Hepatocyte (in vitro differentiated cells): ENCODE data around the gene NIN. TPM values are rescaled to one million over a fixed set of nuclear protein-coding genes. Genes with fewer than 3 reads are reported as not detected.

Experiments
- DNase-seq: peaks from one replicate; pipeline ENCODE4 v3.0.0-alpha.2; 2016; ENCODE audit warnings: low spot score
- H2AFZ ChIP-seq: fragments of 200-600 bp; sonication (generic); 2 replicates; pipeline ENCODE4 v1.6.0; 2016; ENCODE audit warnings: antibody characterized with exemption, mild to moderate bottlenecking
- H3K27ac ChIP-seq: fragments of 200-600 bp; sonication (generic); 2 replicates; pipeline ENCODE4 v1.5.1; 2016; ENCODE audit warnings: mild to moderate bottlenecking
- H3K27me3 ChIP-seq: fragments of 200-600 bp; sonication (generic); 2 replicates; pipeline ENCODE4 v1.6.1; 2016
- H3K36me3 ChIP-seq: fragments of 200-600 bp; sonication (generic); replicated peaks from 2 replicates; pipeline ENCODE4 v1.5.1; 2016; ENCODE audit warnings: low read depth; ENCODE audit not compliant: insufficient read depth
- H3K4me1 ChIP-seq: fragments of 200-600 bp; sonication (generic); 2 replicates; pipeline ENCODE4 v1.5.1; 2016; ENCODE audit warnings: mild to moderate bottlenecking, moderate library complexity; ENCODE audit not compliant: insufficient read depth
- H3K4me2 ChIP-seq: fragments of 200-600 bp; sonication (generic); 2 replicates; pipeline ENCODE4 v1.6.0; 2016
- H3K4me3 ChIP-seq: fragments of 200-600 bp; sonication (generic); 2 replicates; pipeline ENCODE4 v1.5.1; 2016; ENCODE audit warnings: mild to moderate bottlenecking
- H3K79me2 ChIP-seq: fragments of 200-600 bp; sonication (generic); 2 replicates; pipeline ENCODE4 v1.6.0; 2017; ENCODE audit warnings: mild to moderate bottlenecking
- H3K9me2 ChIP-seq: fragments of 200-600 bp; sonication (generic); replicated peaks from 2 replicates; pipeline ENCODE4 v1.6.0; 2017; ENCODE audit warnings: mild to moderate bottlenecking; ENCODE audit not compliant: insufficient read depth
- H3K9me3 ChIP-seq: fragments of 200-600 bp; sonication (generic); 2 replicates; pipeline ENCODE4 v1.5.1; 2016; ENCODE audit warnings: low read depth, mild to moderate bottlenecking
- H4K20me1 ChIP-seq: fragments of 200-600 bp; sonication (generic); 2 replicates; pipeline ENCODE4 v1.6.0; 2016; ENCODE audit warnings: mild to moderate bottlenecking; ENCODE audit not compliant: insufficient read depth, poor library complexity, severe bottlenecking
- EZH2 ChIP-seq: fragments of 200-600 bp; sonication (generic); IDR thresholded peaks from 2 replicates; pipeline ENCODE4 v1.6.1; 2016; ENCODE audit warnings: antibody characterized with exemption, mild to moderate bottlenecking, borderline replicate concordance
- EZH2phosphoT487 ChIP-seq: fragments of 200-600 bp; sonication (generic); IDR thresholded peaks from one replicate; pipeline ENCODE4 v1.6.1; 2018; ENCODE audit warnings: antibody characterized with exemption, mild to moderate bottlenecking, low read depth, moderate library complexity; ENCODE audit not compliant: unreplicated experiment, severe bottlenecking
- WGBS: methylation state at CpG from one replicate; pipeline ENCODE4 v1.1.6; 2016; ENCODE audit warnings: low lambda C conversion rate; ENCODE audit errors: missing lambda C conversion rate; 5-methylcytosine and 5-hydroxymethylcytosine counted together
- polyA plus RNA-seq: library from polyadenylated mRNA; unstranded; fragments of >200 nt; fragmentation: Nextera tagmentation; extraction: Ambion mirVana; gene quantifications from 2 replicates; pipeline ENCODE4 v1.2.1, GENCODE V29; 2016
- total RNA-seq: library from RNA; depleted of rRNA; stranded (reverse); fragments of >200 nt; gene quantifications from 2 replicates; pipeline ENCODE4 v1.2.3, GENCODE V29; 2014
- TF ChIP-seq, protein P1 (sequence below): fragments of 200-600 bp; sonication (generic); IDR thresholded peaks from 2 replicates; pipeline ENCODE4 v1.5.1; 2016; ENCODE audit warnings: antibody characterized with exemption, mild to moderate bottlenecking; ENCODE audit not compliant: poor library complexity

NIN gene
- total and polyA plus RNA-seq, 2 experiments from 2014 or later, result 4.2 to 11.6 TPM

DNA sequence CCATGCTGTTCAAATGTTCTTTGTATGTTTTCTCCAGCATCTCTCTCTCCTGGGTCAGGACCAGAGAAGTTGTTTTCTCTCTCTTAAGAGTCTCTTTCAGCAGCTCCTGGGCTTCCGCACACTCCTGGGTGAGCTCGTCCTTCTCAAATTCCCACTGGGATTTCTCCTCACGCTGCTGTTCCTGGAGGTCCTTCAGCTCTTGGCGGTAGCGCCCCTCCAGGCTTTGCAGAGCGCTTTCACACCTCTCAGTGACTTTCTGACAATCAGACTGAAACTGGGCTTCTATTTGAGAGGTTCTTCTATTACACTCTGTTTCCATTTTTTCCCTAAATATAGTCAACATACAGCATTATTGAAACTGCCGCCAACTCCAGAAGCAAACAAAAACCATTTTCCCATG, 72.7 kb downstream of the NIN start:
- Histone ChIP-seq H3K27ac (no peak overlapping the region), H3K9me3 (no peaks in the 10 kb centered on the region), H3K79me2 (no peaks in the 10 kb centered on the region), H4K20me1 (no peaks in the 10 kb centered on the region), H3K4me3 (no peak overlapping the region), H3K9me2 (no peaks in the 10 kb centered on the region), H3K27me3 (no peaks in the 10 kb centered on the region), H2AFZ (no peak overlapping the region), H3K4me2 (no peak overlapping the region), H3K4me1 (no peaks in the 10 kb centered on the region), H3K36me3 (no peaks in the 10 kb centered on the region)
- no peak for DNase-seq
- WGBS, result 94% methylated on average over 7 of the region's 7 CpGs
- TF ChIP-seq, protein P1, sequence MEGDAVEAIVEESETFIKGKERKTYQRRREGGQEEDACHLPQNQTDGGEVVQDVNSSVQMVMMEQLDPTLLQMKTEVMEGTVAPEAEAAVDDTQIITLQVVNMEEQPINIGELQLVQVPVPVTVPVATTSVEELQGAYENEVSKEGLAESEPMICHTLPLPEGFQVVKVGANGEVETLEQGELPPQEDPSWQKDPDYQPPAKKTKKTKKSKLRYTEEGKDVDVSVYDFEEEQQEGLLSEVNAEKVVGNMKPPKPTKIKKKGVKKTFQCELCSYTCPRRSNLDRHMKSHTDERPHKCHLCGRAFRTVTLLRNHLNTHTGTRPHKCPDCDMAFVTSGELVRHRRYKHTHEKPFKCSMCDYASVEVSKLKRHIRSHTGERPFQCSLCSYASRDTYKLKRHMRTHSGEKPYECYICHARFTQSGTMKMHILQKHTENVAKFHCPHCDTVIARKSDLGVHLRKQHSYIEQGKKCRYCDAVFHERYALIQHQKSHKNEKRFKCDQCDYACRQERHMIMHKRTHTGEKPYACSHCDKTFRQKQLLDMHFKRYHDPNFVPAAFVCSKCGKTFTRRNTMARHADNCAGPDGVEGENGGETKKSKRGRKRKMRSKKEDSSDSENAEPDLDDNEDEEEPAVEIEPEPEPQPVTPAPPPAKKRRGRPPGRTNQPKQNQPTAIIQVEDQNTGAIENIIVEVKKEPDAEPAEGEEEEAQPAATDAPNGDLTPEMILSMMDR, result no peak
- TF ChIP-seq EZH2phosphoT487 (no peak), EZH2 (no peak)

DNA sequence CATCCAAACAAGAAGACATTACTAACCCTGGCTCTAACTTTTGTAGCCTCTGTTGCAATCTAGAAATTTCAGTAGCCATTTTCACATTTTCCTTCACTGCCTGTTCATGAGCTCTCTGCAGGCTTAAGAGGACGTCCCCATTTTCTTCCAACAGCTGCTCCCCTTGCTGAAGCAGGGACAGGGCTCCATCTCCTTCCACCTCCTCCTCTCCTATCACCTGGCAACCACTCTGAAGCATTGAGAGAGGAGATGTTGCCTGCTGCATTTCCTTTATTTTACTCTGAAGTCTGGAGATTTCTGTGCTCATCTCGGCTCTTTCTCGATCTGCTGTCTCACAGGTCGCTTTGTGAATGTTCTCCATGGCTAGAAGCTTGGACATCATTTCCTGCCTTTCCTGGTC, 73.3 kb downstream of the NIN start:
- H3K79me2 ChIP-seq, result no peaks in the 10 kb centered on the region
- H3K27ac ChIP-seq, result no peak overlapping the region
- 96% methylated on average over 4 of the region's 4 CpGs for WGBS

DNA sequence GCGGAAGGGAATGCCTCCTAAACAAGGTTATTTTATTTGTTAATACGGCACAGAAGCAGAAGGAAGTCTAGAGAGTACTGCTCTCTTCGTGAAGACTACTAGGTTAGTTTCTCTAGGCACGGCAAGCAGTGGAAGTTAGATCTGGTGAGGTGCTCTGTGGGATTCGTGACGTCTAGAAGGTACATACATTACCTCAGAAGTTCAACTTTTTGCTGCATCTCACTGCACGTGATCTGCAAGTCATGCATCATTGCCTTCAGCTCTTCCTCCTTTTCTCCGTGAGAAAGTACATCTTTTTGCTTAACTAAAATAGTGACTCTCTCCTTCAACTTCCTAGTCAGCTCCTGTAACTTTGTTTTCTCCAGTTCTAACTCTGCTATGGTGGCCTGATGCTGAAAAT, 74.7 kb downstream of the NIN start:
- Histone ChIP-seq H3K4me2 (no peak overlapping the region), H3K4me3 (no peak overlapping the region), H3K79me2 (no peaks in the 10 kb centered on the region), H3K27me3 (no peaks in the 10 kb centered on the region), H3K9me2 (no peaks in the 10 kb centered on the region), H4K20me1 (no peaks in the 10 kb centered on the region), H2AFZ (no peak overlapping the region), H3K4me1 (no peaks in the 10 kb centered on the region), H3K36me3 (no peaks in the 10 kb centered on the region), H3K9me3 (no peaks in the 10 kb centered on the region), H3K27ac (no peak overlapping the region)
- DNase-seq, result no peak
- TF ChIP-seq, protein P1, result no peak
- TF ChIP-seq EZH2, result no peak
- no peak for TF ChIP-seq EZH2phosphoT487
- 92% methylated on average over 8 of the region's 8 CpGs for WGBS

More for the DNA sequence above, 73.3 kb downstream of the NIN start:
- TF ChIP-seq EZH2phosphoT487 (no peak), EZH2 (no peak)
- TF ChIP-seq, protein P1, result no peak
- Histone ChIP-seq H3K4me2 (no peak overlapping the region), H3K4me1 (no peaks in the 10 kb centered on the region), H4K20me1 (no peaks in the 10 kb centered on the region), H3K9me2 (no peaks in the 10 kb centered on the region), H3K4me3 (no peak overlapping the region), H2AFZ (no peak overlapping the region), H3K9me3 (no peaks in the 10 kb centered on the region), H3K27me3 (no peaks in the 10 kb centered on the region), H3K36me3 (no peaks in the 10 kb centered on the region)
- no peak for DNase-seq

DNA sequence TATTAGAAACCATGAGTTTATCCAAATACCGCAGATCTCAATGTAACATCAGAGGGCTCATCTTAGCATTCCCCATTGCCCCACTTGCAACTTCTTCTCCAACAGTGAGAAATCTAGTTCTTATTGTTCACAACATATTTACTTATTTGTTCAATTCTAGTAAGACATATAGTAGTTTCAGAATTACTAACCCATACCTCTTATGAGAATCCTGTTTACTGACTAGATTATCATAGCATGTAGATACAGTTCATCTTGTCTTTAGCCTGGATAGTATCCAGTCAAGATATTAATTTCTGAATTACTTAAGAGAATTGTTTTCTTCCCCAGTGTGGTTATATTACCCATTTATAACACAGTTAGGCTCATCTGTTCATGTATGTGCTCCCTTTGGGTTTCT, 80.6 kb downstream of the NIN start:
- Histone ChIP-seq H3K4me3 (no peak overlapping the region), H3K4me2 (no peak overlapping the region), H3K9me3 (no peaks in the 10 kb centered on the region), H3K9me2 (no peaks in the 10 kb centered on the region), H4K20me1 (no peaks in the 10 kb centered on the region), H3K79me2 (no peaks in the 10 kb centered on the region), H2AFZ (no peak overlapping the region), H3K27me3 (no peaks in the 10 kb centered on the region), H3K4me1 (no peaks in the 10 kb centered on the region), H3K27ac (no peak overlapping the region), H3K36me3 (no peaks in the 10 kb centered on the region)
- TF ChIP-seq EZH2 (no peak), EZH2phosphoT487 (no peak)
- TF ChIP-seq, protein P1, result no peak
- 100% methylated on average over 1 of the region's 1 CpG for WGBS
- DNase-seq, result no peak
